Gastrocnemius medialis (tissue), 4 donors: Measurements from ENCODE around the gene ELOF1. TPM values are rescaled to one million over a fixed set of nuclear protein-coding genes. Genes with fewer than 3 reads are reported as not detected.

Experiments used
- ATAC-seq, 2 donors: fragments of 150-250 bp; one replicate each; pipeline ENCODE4 v1.9.1; 2016
- DNase-seq, 2 donors: peaks; one replicate each; pipeline ENCODE4 v3.0.0-alpha.2; 2019
- H3K27ac ChIP-seq, 4 donors: fragments of 200-600 bp; sonication (generic); 1 replicate in 1 of 4; 2 replicates in 3 of 4; pipeline ENCODE4 v1.5.1; 2016 to 2018; ENCODE audit warnings: mild to moderate bottlenecking in 2 of 4, moderate library complexity in 1 of 4
- H3K27me3 ChIP-seq, 3 donors: fragments of 200-600 bp; sonication (generic) in 2 of 3; 1 replicate in 1 of 3; 2 replicates in 2 of 3; pipeline versions ENCODE4 v1.5.1 to v1.6.0; 2016 to 2019; ENCODE audit warnings: mild to moderate bottlenecking in 1 of 3, moderate library complexity in 1 of 3
- H3K36me3 ChIP-seq, 2 donors: fragments of 200-600 bp; sonication (generic) in 1 of 2; one replicate each; pipeline ENCODE4 v1.5.1; 2017 to 2018
- H3K4me1 ChIP-seq, 2 donors: fragments of 200-600 bp; sonication (generic) in 1 of 2; one replicate each; pipeline ENCODE4 v1.5.1; 2016 to 2017; ENCODE audit warnings: mild to moderate bottlenecking in 2 of 2
- H3K4me3 ChIP-seq, 4 donors: fragments of 200-600 bp; sonication (generic) in 3 of 4; 1 replicate in 1 of 4; 2 replicates in 3 of 4; pipeline ENCODE4 v1.5.1; 2016 to 2019; ENCODE audit warnings: mild to moderate bottlenecking in 2 of 4
- H3K9me3 ChIP-seq, 3 donors: fragments of 200-600 bp; sonication (generic) in 2 of 3; 1 replicate in 1 of 3; 2 replicates in 2 of 3; pipeline ENCODE4 v1.5.1; 2016 to 2019
- CTCF ChIP-seq, 5 experiments: fragments of 450-650 bp in 3 of 5; fragments of 200-600 bp in 2 of 5; sonication (generic) in 2 of 5; IDR thresholded peaks in 4 of 5; conservative IDR thresholded peaks in 1 of 5; 1 replicate in 4 of 5; 2 replicates in 1 of 5; pipeline ENCODE4 v1.5.1; 2016 to 2019; ENCODE audit warnings: antibody characterized with exemption in 5 of 5, mild to moderate bottlenecking in 3 of 5, moderate library complexity in 3 of 5
- POLR2A ChIP-seq, 2 donors: fragments of 450-650 bp; IDR thresholded peaks; one replicate each; pipeline ENCODE4 v1.6.1; 2017; ENCODE audit warnings: antibody characterized with exemption in 2 of 2, mild to moderate bottlenecking in 2 of 2, moderate library complexity in 2 of 2
- in situ Hi-C, 4 donors: fragments of 200-750 bp; cut with MboI; loops; one replicate each; pipeline versions ENCODE4 v1.15.0 to v1.8.0; 2017; ENCODE audit warnings: low sequenced_read_pairs in 4 of 4
- intact Hi-C: fragments of 100-400 bp; cut with DNase I; formaldehyde crosslinking; loops from one replicate; pipeline ENCODE4 v1.15.1; 2023; ENCODE audit warnings: low total_unique reads
- total RNA-seq, 4 donors: library from RNA; depleted of rRNA; stranded (reverse); fragments of >200 nt; gene quantifications; one replicate each; pipeline versions ENCODE4 v1.1.0 to v1.2.3, GENCODE V29; 2016

Gene ELOF1
- total RNA-seq, 4 donors from 2014 or later: 21.5 to 37.5 (median 27.2) TPM

GRCh38 chr19:11587302-11587974, 28.4 kb upstream of the ELOF1 start:
- no peaks in the 10 kb centered on the region for H3K9me3 ChIP-seq

GRCh38 chr19:11586331-11586730, 27.3 kb upstream of the ELOF1 start:
- no peaks in the 10 kb centered on the region for H3K9me3 ChIP-seq
- in situ Hi-C loops (loop anchor here in 1 of 4 donors (10.0 to 25.0 kb wide), 2 partner anchors 92 to 199 kb away; partner anchors contain the start of gene EPOR), intact Hi-C loops (loop anchor here (5.0 to 10.0 kb wide), 3 partner anchors 89 to 452 kb away; no protein-coding TSS in a partner anchor)
- no peak overlapping the region for H3K4me3 ChIP-seq
- no peaks in the 10 kb centered on the region for H3K27me3 ChIP-seq
- no peak overlapping the region for H3K27ac ChIP-seq
- H3K36me3 ChIP-seq: no peaks in the 10 kb centered on the region
- DNase-seq (no peak), ATAC-seq (no peak)
- peaks cover 0 to 5% of the 10 kb centered on the region in 2 donors for H3K4me1 ChIP-seq
- TF ChIP-seq POLR2A (IDR thresholded peaks at IDR 0.05) (no peak), CTCF (IDR thresholded peaks at IDR 0.05 in 4 of 5, conservative IDR thresholded peaks at IDR 0.05 in 1 of 5) (no peak)

More at GRCh38 chr19:11587302-11587974, 28.4 kb upstream of the ELOF1 start:
- no peak overlapping the region for H3K27ac ChIP-seq
- no peaks in the 10 kb centered on the region for H3K27me3 ChIP-seq
- H3K36me3 ChIP-seq: no peaks in the 10 kb centered on the region
- in situ Hi-C loops (loop anchor here in 1 of 4 donors (10.0 to 25.0 kb wide), 2 partner anchors 93 to 200 kb away; partner anchors contain the start of gene EPOR), intact Hi-C loops (loop anchor here (1.0 to 10.0 kb wide), 4 partner anchors 27 to 453 kb away; no protein-coding TSS in a partner anchor)
- H3K4me1 ChIP-seq: peaks cover 0 to 5% of the 10 kb centered on the region in 2 donors
- H3K4me3 ChIP-seq: no peak overlapping the region
- ATAC-seq (peak; percentile 54 to 68), DNase-seq (peak; percentile 41 to 56)
- TF ChIP-seq POLR2A (IDR thresholded peaks at IDR 0.05) (no peak), CTCF (IDR thresholded peaks at IDR 0.05 in 4 of 5, conservative IDR thresholded peaks at IDR 0.05 in 1 of 5) (peak; percentile 78 to 88 (median 83))

- no peaks in the 10 kb centered on the region for H3K9me3 ChIP-seq
- H3K4me3 ChIP-seq: no peak overlapping the region
- no peaks in the 10 kb centered on the region for H3K4me1 ChIP-seq
- DNase-seq (no peak), ATAC-seq (no peak)
- H3K27ac ChIP-seq: no peak overlapping the region
- no peaks in the 10 kb centered on the region for H3K36me3 ChIP-seq
- in situ Hi-C loops: loop anchor here in 1 of 4 donors (10.0 to 25.0 kb wide), 2 partner anchors 87 to 194 kb away; partner anchors contain the start of gene EPOR
- intact Hi-C loops: loop anchor here (10.0 kb wide), 1 partner anchor 447 kb away; no protein-coding TSS in a partner anchor
- no peak for TF ChIP-seq CTCF (IDR thresholded peaks at IDR 0.05 in 4 of 5, conservative IDR thresholded peaks at IDR 0.05 in 1 of 5)
- TF ChIP-seq POLR2A (IDR thresholded peaks at IDR 0.05): no peak
- H3K27me3 ChIP-seq: peaks cover 8 to 19% (median 15%) of the 10 kb centered on the region in 3 donors
Observed at GRCh38 chr19:11581740-11582139, 22.7 kb upstream of the ELOF1 start.

- ATAC-seq: no peak
- DNase-seq: no peak
- TF ChIP-seq CTCF (IDR thresholded peaks at IDR 0.05 in 4 of 5, conservative IDR thresholded peaks at IDR 0.05 in 1 of 5) (no peak), POLR2A (IDR thresholded peaks at IDR 0.05) (no peak)
- peaks cover 8 to 19% (median 15%) of the 10 kb centered on the region in 3 donors for H3K27me3 ChIP-seq
- no peak overlapping the region for H3K4me3 ChIP-seq
- intact Hi-C loops (loop anchor here (10.0 kb wide), 1 partner anchor 445 kb away; no protein-coding TSS in a partner anchor), in situ Hi-C loops (loop anchor here in 1 of 4 donors (10.0 to 25.0 kb wide), 2 partner anchors 85 to 193 kb away; partner anchors contain the start of gene EPOR)
- H3K27ac ChIP-seq: no peak overlapping the region
- no peaks in the 10 kb centered on the region for H3K4me1 ChIP-seq
- no peaks in the 10 kb centered on the region for H3K36me3 ChIP-seq
- no peaks in the 10 kb centered on the region for H3K9me3 ChIP-seq
Observed at GRCh38 chr19:11580116-11580515, 21.1 kb upstream of the ELOF1 start.
